Sciatic nerve (tissue), 2 donors: Measurements from ENCODE around the gene ADAM22. TPM values are rescaled to one million over a fixed set of nuclear protein-coding genes. Genes with fewer than 3 reads are reported as not detected.

Experiments
- ATAC-seq: fragments of 200-7000 bp; cut with Tn5 transposase; one replicate; pipeline ENCODE4 v1.9.1; 2020; ENCODE audit warnings: mild to moderate bottlenecking, moderate library complexity
- DNase-seq: peaks from one replicate; pipeline ENCODE4 v3.0.0-alpha.2; 2020; ENCODE audit warnings: low spot score
- intact Hi-C: fragments of 100-400 bp; cut with DNase I; formaldehyde crosslinking; loops from one replicate; pipeline ENCODE4 v1.14.2; 2022
- total RNA-seq: library from RNA; stranded (reverse); fragmentation: NEBNext Ultra II Directional; extraction: Animal tissue kit (Norgen Biotek cat#: 25700); gene quantifications from one replicate; pipeline ENCODE4 v1.2.1, GENCODE V29; 2021
- donor health status: DM: no; HTN: no; CAD: no.
- donor health status: DM: no; HTN: no; CAD: no.

The ADAM22 gene
- total RNA-seq, 1 donor from 2014 or later = 8.5 TPM

DNA sequence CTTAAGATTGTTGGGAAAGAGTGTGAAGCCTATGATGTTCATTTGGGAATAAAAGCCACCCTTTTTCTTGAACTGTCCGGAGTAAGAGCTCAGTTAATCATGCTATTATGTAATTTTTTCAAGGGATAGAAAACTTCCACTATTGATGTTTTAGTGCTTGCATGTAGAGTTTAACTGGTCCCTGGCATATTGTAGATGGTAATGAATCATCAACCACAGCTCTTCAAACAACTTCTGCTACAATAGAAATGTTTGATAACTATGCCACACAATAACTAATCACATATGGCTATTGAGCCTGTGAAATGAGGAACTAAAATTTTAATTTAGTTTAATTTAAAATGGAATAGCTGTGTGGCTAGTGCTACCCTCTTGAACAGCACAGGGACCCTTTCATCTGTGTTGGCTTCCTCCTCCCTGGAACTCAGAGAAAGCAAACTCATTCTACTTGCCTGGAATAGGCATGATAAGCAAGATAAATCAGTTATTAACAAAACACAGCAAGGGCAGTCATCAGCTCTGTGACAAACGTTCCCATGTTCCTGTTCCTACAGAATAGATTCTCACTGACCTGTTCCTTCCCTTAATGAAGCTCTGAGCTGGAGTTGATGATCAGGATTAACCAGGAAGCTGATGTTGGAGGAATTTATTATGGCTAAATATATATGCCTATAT lies 290.7 kb downstream of the ADAM22 start:
- intact Hi-C loops = no loop called here
- ATAC-seq (no peak), DNase-seq (no peak)

- intact Hi-C loops = no loop called here
- no peak for DNase-seq
- ATAC-seq = no peak
Measured at GRCh38 chr7:88226201-88226600, 292.1 kb downstream of the ADAM22 start.

GRCh38 chr7:88226886-88227516 lies 292.9 kb downstream of the ADAM22 start:
- ATAC-seq = no peak
- intact Hi-C loops = no loop called here
- no peak for DNase-seq

GRCh38 chr7:88229302-88229995 lies 295.4 kb downstream of the ADAM22 start:
- intact Hi-C loops = no loop called here
- no peak for DNase-seq
- no peak for ATAC-seq

DNA sequence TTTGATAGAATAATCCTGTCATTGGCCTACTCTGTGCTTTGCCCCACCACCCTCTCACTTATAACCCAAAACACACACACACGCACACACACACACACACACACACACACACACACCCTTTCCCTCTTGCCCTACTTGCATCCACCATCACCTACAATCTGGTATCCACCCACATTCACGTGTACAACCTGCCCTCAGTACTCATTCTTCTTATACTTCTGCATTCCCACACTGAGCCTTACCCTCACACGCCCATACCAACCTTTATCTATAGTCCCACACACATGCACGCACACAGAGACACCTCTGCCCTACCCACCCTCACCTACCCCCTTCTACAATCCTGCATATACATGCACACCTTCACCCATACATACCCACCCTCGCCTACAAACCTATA lies 296.6 kb downstream of the ADAM22 start:
- intact Hi-C loops = no loop called here

DNA sequence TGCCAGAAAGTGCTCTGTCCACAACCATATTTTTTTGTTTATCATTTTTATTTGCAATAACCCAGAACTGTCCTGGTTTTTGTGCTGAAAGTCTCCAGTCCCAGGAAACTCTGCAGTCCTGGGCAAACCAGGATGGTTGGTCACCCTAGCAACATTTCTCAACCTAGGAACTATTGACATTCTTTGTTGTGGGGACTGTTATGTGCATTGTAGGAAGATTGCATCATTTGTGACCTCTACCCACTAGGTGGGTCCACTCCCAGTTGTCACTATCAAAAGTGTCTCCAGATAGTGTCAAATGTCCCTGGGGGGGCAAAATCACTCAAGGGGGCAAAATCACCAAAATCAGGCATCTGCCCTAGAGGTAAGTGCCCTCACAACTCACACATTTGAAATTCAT lies 299.8 kb downstream of the ADAM22 start:
- ATAC-seq (no peak), DNase-seq (no peak)
- intact Hi-C loops = no loop called here

More for the DNA sequence above, 296.6 kb downstream of the ADAM22 start:
- ATAC-seq (no peak), DNase-seq (no peak)

GRCh38 chr7:88239852-88240251 lies 305.8 kb downstream of the ADAM22 start:
- ATAC-seq (no peak), DNase-seq (no peak)
- intact Hi-C loops = no loop called here

DNA sequence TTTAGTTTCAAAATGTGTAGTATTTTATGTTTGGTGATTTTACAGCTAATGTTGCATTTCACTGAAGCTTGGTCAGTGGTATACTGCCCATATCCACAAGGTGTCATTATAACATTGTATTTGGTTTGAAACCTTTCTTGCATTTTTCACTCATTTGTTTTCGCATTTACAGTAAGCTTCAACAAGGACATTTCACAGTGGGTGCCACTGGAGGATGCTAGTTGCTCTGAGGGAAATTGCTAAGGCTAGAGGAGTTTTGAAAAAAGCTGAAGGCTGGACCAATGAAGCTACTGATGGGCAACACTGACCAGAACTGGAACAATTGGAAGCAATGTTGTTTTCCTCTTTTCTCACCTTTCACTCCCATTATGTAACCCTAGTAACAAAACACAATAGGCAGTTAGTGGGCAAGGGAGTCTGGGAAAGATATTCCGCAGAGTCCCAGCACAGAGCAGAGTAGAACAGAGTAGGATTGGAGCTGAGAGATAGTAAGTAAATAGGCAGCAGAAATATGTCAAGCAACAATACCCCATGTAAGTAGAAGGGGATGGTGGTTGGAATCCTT lies 309.4 kb downstream of the ADAM22 start:
- DNase-seq (no peak), ATAC-seq (peak; percentile 94)
- intact Hi-C loops = no loop called here

GRCh38 chr7:88244258-88244657 lies 310.2 kb downstream of the ADAM22 start:
- ATAC-seq (no peak), DNase-seq (no peak)
- intact Hi-C loops = no loop called here

Other genes starting within 250 kb of the ADAM22 start
- 29.9 TPM for gene SLC25A40, start 57.9 kb upstream of the ADAM22 start, total RNA-seq
- 9.2 TPM for gene DBF4, start 57.8 kb upstream of the ADAM22 start, total RNA-seq